Ovary (tissue), 9 donors: ENCODE data around the gene ZNF419. TPM values are rescaled to one million over a fixed set of nuclear protein-coding genes. Genes with fewer than 3 reads are reported as not detected.
"Not testable (repeated sequence)": the region's sequence is repeated elsewhere in the genome, so short reads cannot be mapped to it uniquely, and the experiment has no call there.

Source experiments
- DNase-seq, 5 donors: peaks; one replicate each; pipeline ENCODE4 v3.0.0-alpha.2; 2019 to 2020
- H3K27ac ChIP-seq, 2 donors: fragments of 200-600 bp; one replicate each; pipeline versions ENCODE4 v1.5.1 to v1.8.0; 2019 to 2022
- H3K27me3 ChIP-seq: fragments of 200-600 bp; one replicate; pipeline ENCODE4 v1.8.0; 2022
- H3K36me3 ChIP-seq: fragments of 200-600 bp; sonication (generic); one replicate; pipeline ENCODE4 v1.5.1; 2019
- H3K4me1 ChIP-seq: one replicate; pipeline ENCODE4 v1.8.1; 2013; ENCODE audit warnings: mild to moderate bottlenecking, moderate library complexity; ENCODE audit not compliant: insufficient read depth
- H3K4me3 ChIP-seq: fragments of 200-600 bp; sonication (generic); one replicate; pipeline ENCODE4 v1.5.1; 2017
- H3K9me3 ChIP-seq, 2 donors: fragments of 200-600 bp in 1 of 2; sonication (generic) in 1 of 2; one replicate each; pipeline versions ENCODE4 v1.5.1 to v1.8.1; 2013 to 2019; ENCODE audit warnings: mild to moderate bottlenecking in 1 of 2, moderate library complexity in 1 of 2
- CTCF ChIP-seq, 3 donors: fragments of 450-650 bp in 2 of 3; fragments of 200-600 bp in 1 of 3; IDR thresholded peaks; one replicate each; pipeline versions ENCODE4 v1.5.1 to v1.8.0; 2016 to 2022; ENCODE audit warnings: antibody characterized with exemption in 3 of 3, mild to moderate bottlenecking in 1 of 3
- EP300 ChIP-seq: sonication (generic); formaldehyde crosslinking; IDR thresholded peaks from one replicate; pipeline ENCODE4 v1.6.1; 2017; ENCODE audit warnings: antibody characterized with exemption
- POLR2A ChIP-seq: fragments of 450-650 bp; IDR thresholded peaks from one replicate; pipeline ENCODE4 v1.6.1; 2017; ENCODE audit warnings: antibody characterized with exemption, mild to moderate bottlenecking, moderate library complexity
- WGBS, 3 donors: extraction: QIAGEN DNeasy Blood & Tissue Kit in 1 of 3; methylation state at CpG; one replicate each; pipeline versions ENCODE4 v1.1.5 to v1.1.7; 2013 to 2017; 5-methylcytosine and 5-hydroxymethylcytosine counted together
- intact Hi-C, 4 donors: fragments of 100-400 bp; cut with DNase I; formaldehyde crosslinking; loops; one replicate each; pipeline versions ENCODE4 v1.11.0 to v1.15.1; 2022 to 2023
- polyA plus RNA-seq, 2 donors: library from polyadenylated mRNA; stranded (reverse); fragments of 200-250 nt in 1 of 2; fragments of 350-450 nt in 1 of 2; fragmentation: Illumina TruSeq in 1 of 2; extraction: RNeasy Lipid Tissue Mini Kit (QIAGEN cat#74804) in 1 of 2; gene quantifications; one replicate each; pipeline ENCODE4 v1.2.3, GENCODE V29; 2013 to 2014
- total RNA-seq, 7 donors: library from RNA; depleted of rRNA in 2 of 7; stranded (reverse); fragments of >200 nt in 2 of 7; fragmentation: NEBNext Ultra II Directional in 3 of 7; extraction: Animal tissue kit (Norgen Biotek cat#: 25700) in 3 of 7; gene quantifications; one replicate each; pipeline versions ENCODE4 v1.1.0 to v1.2.4, GENCODE V29; 2016 to 2023
- donor health status: DM: no; HTN: no; CAD: no; lungs with moderate emphysema.
- donor health status: DM: no; HTN: no; CAD: no.
- donor health status: Bipolar disorder and iron deficiency.
- donor health status: DM: yes; HTN: yes; CAD: no.
- donor health status: DM: no; HTN: no; CAD: no.
- donor health status: DM: yes; HTN: yes; CAD: no.

The ZNF419 gene
- total and polyA plus RNA-seq, 9 donors, result 6.8 to 14.7 (median 11.3) TPM

GRCh38 chr19:57477191-57478008 is 10.2 kb upstream of the ZNF419 start, which contains the start of gene ZNF772:
TSS of gene ZNF772 (minus strand) at chr19:57477566. CDS start at chr19:57477309, 257 bp downstream.
- Histone ChIP-seq H3K9me3 (peaks cover 21 to 42% of the 10 kb centered on the region in 2 donors), H3K4me3 (peak within 1 kb of the TSS; percentile 64), H3K36me3 (no peaks in the 10 kb centered on the region), H3K4me1 (no peaks in the 10 kb centered on the region), H3K27ac (peak within 1 kb of the TSS in 1 of 2 donors; percentile 68), H3K27me3 (no peaks in the 10 kb centered on the region)
- TF ChIP-seq CTCF (IDR thresholded peaks at IDR 0.05) (peak in 2 of 3 donors; percentile 39 to 63), POLR2A (no peak), EP300 (no peak)
- intact Hi-C loops, result no loop called here
- peak; percentile 87 to 90 (median 88) for DNase-seq
- WGBS, 3 donors, result 6 to 7% (median 6%) methylated on average over 38 of the region's 38 CpGs

GRCh38 chr19:57488299-57488644 is 722 bp downstream of the ZNF419 start:
- H3K36me3 ChIP-seq, H3K27me3 ChIP-seq, H3K27ac ChIP-seq, H3K4me3 ChIP-seq, intact Hi-C loops, H3K4me1 ChIP-seq, DNase-seq: not testable (repeated sequence)
- WGBS, 3 donors, result no CpG with 5 or more reads among the region's 1 CpG
- peaks cover 0 to 19% of the 10 kb centered on the region in 2 donors for H3K9me3 ChIP-seq

GRCh38 chr19:57499332-57499679 is 11.8 kb downstream of the ZNF419 start:
- H3K4me3 ChIP-seq, intact Hi-C loops: not testable (repeated sequence)

GRCh38 chr19:57499680-57500395 is 12.3 kb downstream of the ZNF419 start, which contains the start of gene ZNF773:
TSS of gene ZNF773 (plus strand) at chr19:57499938. CDS start at chr19:57500081, 143 bp downstream.
- Histone ChIP-seq H3K4me3 (peak within 1 kb of the TSS; percentile 81), H3K27ac (peak within 1 kb of the TSS in 1 of 2 donors; percentile 57), H3K9me3 (peaks cover 0 to 18% of the 10 kb centered on the region in 2 donors)
- DNase-seq, result peak; percentile 93 to 95 (median 95)
- H3K27me3 ChIP-seq, H3K4me1 ChIP-seq, intact Hi-C loops, H3K36me3 ChIP-seq: not testable (repeated sequence)
- TF ChIP-seq POLR2A, result peak; percentile 35
- WGBS, 3 donors, result 0 to 1% (median 1%) methylated on average over 45 to 59 of the region's 69 CpGs

More at GRCh38 chr19:57499332-57499679, 11.8 kb downstream of the ZNF419 start:
- peaks cover 0 to 17% of the 10 kb centered on the region in 2 donors for H3K9me3 ChIP-seq
- DNase-seq, H3K27me3 ChIP-seq, H3K27ac ChIP-seq, H3K36me3 ChIP-seq, H3K4me1 ChIP-seq: not testable (repeated sequence)

GRCh38 chr19:57500400-57500799 is 12.8 kb downstream of the ZNF419 start:
- H3K27ac ChIP-seq, intact Hi-C loops, H3K36me3 ChIP-seq, H3K4me3 ChIP-seq, H3K4me1 ChIP-seq, DNase-seq, H3K27me3 ChIP-seq: not testable (repeated sequence)
- 3 to 10% (median 3%) methylated on average over 1 to 2 of the region's 4 CpGs for WGBS, 3 donors
- peaks cover 0 to 21% of the 10 kb centered on the region in 2 donors for H3K9me3 ChIP-seq

GRCh38 chr19:57506163-57506562 is 18.6 kb downstream of the ZNF419 start:
- no peak for TF ChIP-seq POLR2A
- TF ChIP-seq CTCF (IDR thresholded peaks at IDR 0.05), result no peak
- TF ChIP-seq EP300, result no peak
- intact Hi-C loops, result no loop called here

More at GRCh38 chr19:57506163-57506562, 18.6 kb downstream of the ZNF419 start:
- WGBS, 3 donors, result 66 to 90% (median 79%) methylated on average over 4 of the region's 4 CpGs
- Histone ChIP-seq H3K4me3 (no peak overlapping the region), H3K4me1 (no peaks in the 10 kb centered on the region), H3K9me3 (peaks cover 0 to 44% of the 10 kb centered on the region in 2 donors), H3K27ac (no peak overlapping the region), H3K27me3 (no peaks in the 10 kb centered on the region), H3K36me3 (no peaks in the 10 kb centered on the region)
- DNase-seq, result no peak
